Stimulated activated CD4-positive, alpha-beta T cell treated with anti-CD3 and anti-CD28 coated beads, Interleukin-15, amount 100 ng/mL, for 48 hours (primary cell): ENCODE results near the gene FAM111A.

Source experiments
- DNase-seq, 2 donors: peaks; one replicate each; pipeline ENCODE4 v3.0.0-alpha.2; 2020; ENCODE audit warnings: low read depth in 2 of 2

The FAM111A gene

DNA sequence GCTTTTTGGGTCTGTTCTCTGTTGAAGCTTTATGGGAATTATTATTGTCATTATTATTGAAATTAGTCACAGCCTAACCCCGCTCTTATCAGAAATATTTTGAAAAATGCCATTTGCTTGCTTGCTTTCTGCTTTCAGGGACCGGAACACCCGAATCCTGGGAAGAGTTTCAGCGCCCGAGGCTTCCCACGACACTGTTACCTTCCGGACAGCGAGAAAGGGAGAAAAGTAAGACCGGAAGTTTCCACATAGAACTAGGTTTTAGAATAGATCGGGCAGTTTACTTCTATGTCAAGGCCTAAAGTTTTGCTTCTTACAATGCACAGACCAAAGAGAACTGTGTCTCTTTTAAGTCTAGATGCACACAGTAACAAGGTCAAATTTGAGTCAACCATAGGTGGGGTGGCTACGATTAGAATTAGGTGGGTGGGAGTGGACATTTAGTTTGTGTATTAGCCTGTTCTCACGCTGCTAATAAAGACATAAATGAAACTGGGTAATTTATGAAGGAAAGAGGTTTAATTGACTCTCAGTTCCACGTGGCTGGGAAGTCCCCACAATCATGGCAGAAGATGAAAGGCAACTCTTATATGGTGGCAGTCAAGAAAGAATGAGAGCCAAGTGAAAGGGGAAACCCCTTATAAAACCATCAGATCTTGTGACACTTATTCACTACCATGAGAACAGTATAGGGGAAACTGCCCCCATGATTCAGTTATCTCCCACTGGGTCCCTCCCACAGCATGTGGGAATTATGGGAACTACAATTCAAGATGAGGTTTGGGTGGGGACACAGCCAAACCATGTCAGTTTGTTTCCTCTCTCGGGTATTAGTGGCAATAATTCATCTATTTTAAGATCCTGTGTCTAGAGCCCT, 57.1 kb downstream of the FAM111A start:
- no peak for DNase-seq

DNA sequence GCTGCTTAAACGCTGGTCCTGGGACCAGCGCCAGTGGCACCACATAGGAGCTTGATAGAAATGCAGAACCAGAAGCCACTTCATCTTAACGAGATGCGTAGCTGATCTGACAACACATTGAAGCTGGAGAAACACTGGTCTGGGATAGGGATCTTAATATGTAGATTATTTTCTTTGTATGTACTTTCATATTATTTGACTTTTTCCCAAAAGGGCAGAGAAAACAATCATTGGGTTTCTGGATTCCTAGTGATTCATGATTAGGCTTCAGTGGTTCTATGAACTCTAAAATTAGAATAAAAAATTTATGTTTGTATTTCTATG, 57.7 kb downstream of the FAM111A start:
- no peak for DNase-seq

DNA sequence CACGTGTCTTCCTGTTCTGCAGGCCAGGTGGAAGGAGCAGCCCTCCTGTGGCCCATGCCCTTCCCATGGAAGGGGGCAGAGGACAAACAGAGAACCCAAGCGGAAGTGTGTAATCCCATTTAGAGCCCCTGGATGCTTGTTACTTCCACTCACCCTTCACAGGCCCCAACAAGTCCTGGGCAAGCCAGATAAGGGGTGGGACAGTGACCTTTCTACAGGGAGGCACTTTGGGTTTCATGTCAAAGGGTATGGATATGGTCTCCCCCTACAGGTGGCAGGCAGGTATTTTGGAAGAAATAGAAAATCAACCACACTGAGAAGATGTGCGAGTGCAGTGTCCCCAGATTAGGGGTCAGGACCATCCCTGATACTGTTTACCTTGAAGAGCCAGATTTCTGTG, 58.7 kb downstream of the FAM111A start:
- DNase-seq = no peak
